ENCODE data around the gene AHCYL2.

GRCh38 chr7:129391546-129392171 is 166.8 kb downstream of the AHCYL2 start:
- TF ChIP-seq GATA3 (IDR thresholded peaks at IDR 0.05; ENCODE audit: low read depth, low read length) (no peak), GATA2 (IDR thresholded peaks at IDR 0.05; ENCODE audit: low read depth, low read length) (no peak)
